Measurements from ENCODE around the gene CDHR3. TPM values are rescaled to one million over a fixed set of nuclear protein-coding genes. Genes with fewer than 3 reads are reported as not detected.

Gene CDHR3
- polyA plus RNA-seq, 2 of the 4 experiments (the other 2 are of a cell fraction) = 4.0 to 4.5 TPM

- 0 out of 3 replicates have a peak, but pooled peaks cover 2% of the 10 kb centered on the region for H3K4me1 ChIP-seq
- no peak overlapping the region for H3K4me2 ChIP-seq
- DNase-seq (ENCODE audit: low read depth in 1 of 2, low spot score in 1 of 2) (no peak), FAIRE-seq (no peak), ATAC-seq (no peak)
- H3K9me3 ChIP-seq = no peaks in the 10 kb centered on the region
- ChIA-PET POLR2A (no interaction called here), CTCF (interaction anchor here (1.3 to 14.5 kb wide), 6 partner anchors 10 to 395 kb away, joined by 4 to 251 read pairs (median 20); no protein-coding TSS in a partner anchor)
- H3K4me3 ChIP-seq = no peak overlapping the region
- no peak overlapping the region for H3K27ac ChIP-seq
- WGBS (ENCODE audit: missing lambda C conversion rate) = 70% methylated on average over 5 of the region's 5 CpGs
- no peak for TF ChIP-seq POLR2A (IDR thresholded peaks at IDR 0.05; ENCODE audit: low read length)
- no peak for TF ChIP-seq JUNB (IDR thresholded peaks at IDR 0.05)
- TF ChIP-seq USF2 (IDR thresholded peaks at IDR 0.05) = no peak
- TF ChIP-seq RNF2 (IDR thresholded peaks at IDR 0.05; ENCODE audit: borderline replicate concordance, low read depth) = no peak
- no peak for TF ChIP-seq CBX8 (IDR thresholded peaks at IDR 0.05)
Observed at GRCh38 chr7:106047184-106047583, 84.1 kb downstream of the CDHR3 start.

- ChIA-PET CTCF (interaction anchor here (1.3 to 14.5 kb wide), 6 partner anchors 9 to 396 kb away, joined by 4 to 251 read pairs (median 20); no protein-coding TSS in a partner anchor), POLR2A (no interaction called here)
- Histone ChIP-seq H3K4me2 (no peak overlapping the region), H3K4me1 (no peaks in the 10 kb centered on the region), H3K4me3 (no peak overlapping the region), H3K9me3 (no peaks in the 10 kb centered on the region), H3K27ac (no peak overlapping the region)
- TF ChIP-seq EHMT2 (IDR thresholded peaks at IDR 0.05; ENCODE audit: low read depth) (no peak), ZC3H11A (IDR thresholded peaks at IDR 0.05) (no peak), EP300 (IDR thresholded peaks at IDR 0.05) (no peak), SMC3 (IDR thresholded peaks at IDR 0.05) (no peak), USF2 (IDR thresholded peaks at IDR 0.05) (no peak), CTCF (IDR thresholded peaks at IDR 0.05) (no peak)
- WGBS (ENCODE audit: missing lambda C conversion rate) = 69% methylated on average over 10 of the region's 10 CpGs
- DNase-seq (ENCODE audit: low read depth in 1 of 2, low spot score in 1 of 2) (no peak), ATAC-seq (no peak), FAIRE-seq (no peak)
Observed at GRCh38 chr7:106047818-106048705, 85.0 kb downstream of the CDHR3 start.

- H3K27ac ChIP-seq = no peak overlapping the region
- POLR2A ChIA-PET = no interaction called here
- no peak for FAIRE-seq
Observed at GRCh38 chr7:106048706-106049020, 85.6 kb downstream of the CDHR3 start.

More at GRCh38 chr7:106048706-106049020, 85.6 kb downstream of the CDHR3 start:
- CTCF ChIA-PET = interaction anchor here (3.2 to 14.5 kb wide), 3 partner anchors 8 to 287 kb away, joined by 21 to 251 read pairs (median 21); no protein-coding TSS in a partner anchor
- H3K4me2 ChIP-seq = no peak overlapping the region
- no peak for DNase-seq (ENCODE audit: low read depth in 1 of 2, low spot score in 1 of 2)
- H3K4me1 ChIP-seq = no peaks in the 10 kb centered on the region
- no peak for ATAC-seq
- WGBS (ENCODE audit: missing lambda C conversion rate) = 96% methylated on average over 2 of the region's 2 CpGs
- TF ChIP-seq HMGXB4 (CRISPR knock-in tag; IDR thresholded peaks at IDR 0.05; ENCODE audit: borderline replicate concordance) (no peak), HOXB13 (CRISPR knock-in tag; IDR thresholded peaks at IDR 0.05; ENCODE audit: low read depth) (no peak), NPAS2 (CRISPR knock-in tag; IDR thresholded peaks at IDR 0.05; ENCODE audit: borderline replicate concordance) (no peak), RAD21 (conservative IDR thresholded peaks at IDR 0.05 in 1 of 2, IDR thresholded peaks at IDR 0.05 in 1 of 2) (no peak), SREBF2 (IDR thresholded peaks at IDR 0.05) (no peak), CBX8 (IDR thresholded peaks at IDR 0.05) (no peak), USF2 (IDR thresholded peaks at IDR 0.05) (no peak), HOXA7 (CRISPR knock-in tag; IDR thresholded peaks at IDR 0.05) (no peak), HDAC2 (IDR thresholded peaks at IDR 0.05) (no peak)
- no peaks in the 10 kb centered on the region for H3K9me3 ChIP-seq
- H3K4me3 ChIP-seq = no peak overlapping the region
